ENCODE data around the gene MMRN1.
"Not testable (repeated sequence)": the region's sequence is repeated elsewhere in the genome, so short reads cannot be mapped to it uniquely, and the experiment has no call there.

Gene MMRN1

DNA sequence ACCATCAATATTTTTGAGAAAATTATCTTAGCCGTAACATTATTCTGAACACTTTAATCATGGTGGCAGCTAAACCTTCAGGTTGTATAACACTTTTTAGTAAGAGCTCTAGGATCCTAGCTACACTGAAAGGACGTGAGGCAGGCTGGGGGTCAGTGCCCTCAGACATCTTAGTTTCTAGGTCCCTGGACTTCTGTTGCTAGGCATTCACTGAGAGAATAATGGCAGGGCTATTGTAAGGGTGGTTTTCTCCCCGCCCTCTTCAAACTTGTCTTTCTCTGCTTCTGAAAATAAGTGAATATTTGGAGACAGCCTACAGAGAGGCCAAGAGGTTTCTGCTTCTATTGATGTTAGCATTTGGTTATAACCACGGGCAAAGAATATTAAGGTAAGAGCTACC is 15.4 kb upstream of the MMRN1 start:
- Histone ChIP-seq H3K27me3 (ENCODE audit: control insufficient read depth in 1 of 2, insufficient read depth in 2 of 2, low read length in 2 of 2) (no peaks in the 10 kb centered on the region), H3K4me1 (ENCODE audit: control insufficient read depth in 1 of 2, insufficient read depth in 2 of 2, low read length in 2 of 2) (no peaks in the 10 kb centered on the region), H3K27ac (ENCODE audit: low read depth, low read length) (no peak overlapping the region), H3K36me3 (ENCODE audit: control insufficient read depth in 1 of 2, insufficient read depth in 2 of 2, low read length in 2 of 2) (no peaks in the 10 kb centered on the region), H3K9ac (ENCODE audit: low read depth in 1 of 2, low read length in 2 of 2) (no peak overlapping the region), H3K9me3 (ENCODE audit: control insufficient read depth in 1 of 2, low read length in 2 of 2) (no peaks in the 10 kb centered on the region), H3K4me3 (ENCODE audit: low read depth in 1 of 2, low read length in 2 of 2) (no peak overlapping the region)

DNA sequence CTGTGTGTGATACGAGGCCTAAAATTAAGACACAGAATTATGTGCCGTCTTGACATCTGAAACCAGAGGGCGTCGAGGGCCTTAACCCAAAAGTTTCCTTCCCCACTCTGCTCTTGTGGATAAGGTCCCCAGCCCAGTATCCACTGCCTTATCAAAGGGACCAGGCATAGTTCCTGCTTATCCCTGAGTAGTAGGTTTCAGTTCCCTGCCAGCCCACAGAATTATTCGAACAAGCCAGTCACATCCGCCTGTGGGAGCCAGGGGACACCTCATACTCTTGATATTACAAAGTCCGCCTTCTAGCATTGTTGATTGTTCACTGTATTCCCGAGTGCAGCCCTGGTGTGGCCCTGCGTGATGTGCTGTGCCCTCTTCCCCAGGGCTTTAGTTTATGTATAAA is 5.4 kb upstream of the MMRN1 start:
- no peak overlapping the region for H3K27ac ChIP-seq (ENCODE audit: low read depth, low read length)
- no peaks in the 10 kb centered on the region for H3K27me3 ChIP-seq (ENCODE audit: control insufficient read depth in 1 of 2, insufficient read depth in 2 of 2, low read length in 2 of 2)
- H3K4me3 ChIP-seq (ENCODE audit: low read depth in 1 of 2, low read length in 2 of 2): no peak overlapping the region
- H3K4me1 ChIP-seq (ENCODE audit: control insufficient read depth in 1 of 2, insufficient read depth in 2 of 2, low read length in 2 of 2): no peaks in the 10 kb centered on the region
- H3K36me3 ChIP-seq (ENCODE audit: control insufficient read depth in 1 of 2, insufficient read depth in 2 of 2, low read length in 2 of 2): no peaks in the 10 kb centered on the region
- no peaks in the 10 kb centered on the region for H3K9me3 ChIP-seq (ENCODE audit: control insufficient read depth in 1 of 2, low read length in 2 of 2)
- no peak overlapping the region for H3K9ac ChIP-seq (ENCODE audit: low read depth in 1 of 2, low read length in 2 of 2)

DNA sequence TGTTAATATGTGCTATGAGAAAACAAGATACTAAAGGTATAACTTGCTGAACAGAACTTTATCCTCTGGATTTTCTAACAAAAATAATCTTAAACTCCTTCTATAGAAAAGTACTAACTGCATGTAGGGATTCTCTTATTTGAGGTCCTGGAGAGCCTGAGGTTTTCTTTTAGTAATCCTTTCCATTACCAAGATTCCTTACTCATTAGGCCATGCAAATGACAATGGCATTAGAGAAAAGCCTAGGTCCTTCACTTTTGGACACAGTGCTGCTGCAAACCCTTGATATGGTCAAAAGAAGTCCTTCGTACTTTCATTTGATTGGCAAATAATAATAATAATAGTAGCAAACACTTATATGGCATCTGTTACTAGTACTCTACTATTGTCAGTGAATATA is 3.2 kb downstream of the MMRN1 start:
- Histone ChIP-seq H3K4me3 (ENCODE audit: low read depth in 1 of 2, low read length in 2 of 2) (no peak overlapping the region), H3K9me3 (ENCODE audit: control insufficient read depth in 1 of 2, low read length in 2 of 2) (no peaks in the 10 kb centered on the region), H3K27me3 (ENCODE audit: control insufficient read depth in 1 of 2, insufficient read depth in 2 of 2, low read length in 2 of 2) (no peaks in the 10 kb centered on the region), H3K36me3 (ENCODE audit: control insufficient read depth in 1 of 2, insufficient read depth in 2 of 2, low read length in 2 of 2) (no peaks in the 10 kb centered on the region), H3K4me1 (ENCODE audit: control insufficient read depth in 1 of 2, insufficient read depth in 2 of 2, low read length in 2 of 2) (peaks cover 6% of the 10 kb centered on the region in 2 donors), H3K9ac (ENCODE audit: low read depth in 1 of 2, low read length in 2 of 2) (no peak overlapping the region), H3K27ac (ENCODE audit: low read depth, low read length) (no peak overlapping the region)

DNA sequence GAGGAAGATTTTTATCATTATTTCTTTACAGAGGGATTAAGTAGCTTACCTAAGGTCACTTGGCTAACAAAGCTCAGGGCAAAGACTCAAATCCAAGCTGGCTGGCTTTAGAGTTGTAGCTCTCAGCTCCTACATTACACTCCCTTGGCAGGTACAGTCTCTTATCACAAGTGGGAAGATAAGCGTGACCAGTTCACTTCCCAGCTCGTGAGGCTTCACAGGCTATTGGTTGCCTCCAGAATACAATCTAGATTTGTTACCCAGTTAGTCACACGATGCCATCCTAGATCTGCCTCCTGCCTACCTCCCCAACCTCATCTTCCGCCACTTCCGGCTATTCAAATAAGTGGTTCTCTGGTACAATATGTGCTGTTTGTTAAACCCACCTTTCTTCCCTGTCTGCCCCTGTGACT is 3.7 kb downstream of the MMRN1 start:
- Histone ChIP-seq H3K9ac (ENCODE audit: low read depth in 1 of 2, low read length in 2 of 2) (no peak overlapping the region), H3K4me3 (ENCODE audit: low read depth in 1 of 2, low read length in 2 of 2) (peak overlapping the region in 1 of 2 donors; percentile 32), H3K4me1 (ENCODE audit: control insufficient read depth in 1 of 2, insufficient read depth in 2 of 2, low read length in 2 of 2) (peaks cover 6% of the 10 kb centered on the region in 2 donors), H3K27me3 (ENCODE audit: control insufficient read depth in 1 of 2, insufficient read depth in 2 of 2, low read length in 2 of 2) (no peaks in the 10 kb centered on the region), H3K9me3 (ENCODE audit: control insufficient read depth in 1 of 2, low read length in 2 of 2) (no peaks in the 10 kb centered on the region), H3K36me3 (ENCODE audit: control insufficient read depth in 1 of 2, insufficient read depth in 2 of 2, low read length in 2 of 2) (no peaks in the 10 kb centered on the region), H3K27ac (ENCODE audit: low read depth, low read length) (no peak overlapping the region)

DNA sequence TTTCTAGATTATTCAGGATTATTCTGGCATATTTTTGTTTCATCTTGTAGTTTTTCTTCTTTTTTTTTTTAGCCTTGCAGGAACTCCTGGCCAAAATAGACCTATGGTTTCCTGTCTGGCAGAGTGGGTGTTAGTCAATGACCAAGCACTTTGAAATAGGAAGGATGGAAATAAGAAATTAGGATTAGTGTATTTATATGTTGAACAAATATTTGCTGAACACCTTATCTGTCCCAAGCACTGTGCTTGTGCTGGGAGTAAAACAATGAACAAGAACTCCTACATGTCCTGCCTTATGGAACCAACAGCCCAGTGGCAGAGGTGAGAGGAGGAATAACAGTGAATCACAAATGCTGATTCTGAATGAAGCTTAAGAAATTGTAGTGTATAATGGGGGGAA is 4.5 kb downstream of the MMRN1 start:
- Histone ChIP-seq H3K9me3 (ENCODE audit: control insufficient read depth in 1 of 2, low read length in 2 of 2) (no peaks in the 10 kb centered on the region), H3K27me3 (ENCODE audit: control insufficient read depth in 1 of 2, insufficient read depth in 2 of 2, low read length in 2 of 2) (no peaks in the 10 kb centered on the region), H3K4me3 (ENCODE audit: low read depth in 1 of 2, low read length in 2 of 2) (no peak overlapping the region), H3K4me1 (ENCODE audit: control insufficient read depth in 1 of 2, insufficient read depth in 2 of 2, low read length in 2 of 2) (peaks cover 6% of the 10 kb centered on the region in 2 donors), H3K36me3 (ENCODE audit: control insufficient read depth in 1 of 2, insufficient read depth in 2 of 2, low read length in 2 of 2) (no peaks in the 10 kb centered on the region), H3K9ac (ENCODE audit: low read depth in 1 of 2, low read length in 2 of 2) (no peak overlapping the region), H3K27ac (ENCODE audit: low read depth, low read length) (no peak overlapping the region)

DNA sequence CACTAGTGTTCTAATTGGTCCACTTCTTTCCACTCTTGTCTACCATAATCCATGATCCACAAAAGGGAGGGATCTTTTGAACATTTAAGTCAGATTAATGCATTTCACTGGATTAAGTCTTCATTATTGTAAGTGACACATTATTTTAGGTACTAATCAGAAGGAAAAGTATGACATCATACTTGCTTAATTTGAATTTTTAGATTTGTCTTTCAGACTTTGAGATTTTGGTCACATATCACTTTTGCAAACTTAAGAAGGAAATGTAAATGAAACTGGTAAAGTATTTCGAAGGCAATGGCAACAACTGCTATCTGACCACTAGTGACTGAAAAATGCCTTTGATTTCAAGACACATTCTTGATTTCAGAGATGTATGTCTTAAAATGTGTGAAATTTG is 5.2 kb downstream of the MMRN1 start:
- H3K4me3 ChIP-seq (ENCODE audit: low read depth in 1 of 2, low read length in 2 of 2): no peak overlapping the region
- H3K4me1 ChIP-seq (ENCODE audit: control insufficient read depth in 1 of 2, insufficient read depth in 2 of 2, low read length in 2 of 2): peaks cover 6% of the 10 kb centered on the region in 2 donors
- H3K27me3 ChIP-seq (ENCODE audit: control insufficient read depth in 1 of 2, insufficient read depth in 2 of 2, low read length in 2 of 2): no peaks in the 10 kb centered on the region
- no peaks in the 10 kb centered on the region for H3K9me3 ChIP-seq (ENCODE audit: control insufficient read depth in 1 of 2, low read length in 2 of 2)
- no peaks in the 10 kb centered on the region for H3K36me3 ChIP-seq (ENCODE audit: control insufficient read depth in 1 of 2, insufficient read depth in 2 of 2, low read length in 2 of 2)
- H3K9ac ChIP-seq (ENCODE audit: low read depth in 1 of 2, low read length in 2 of 2): no peak overlapping the region
- H3K27ac ChIP-seq (ENCODE audit: low read depth, low read length): no peak overlapping the region

DNA sequence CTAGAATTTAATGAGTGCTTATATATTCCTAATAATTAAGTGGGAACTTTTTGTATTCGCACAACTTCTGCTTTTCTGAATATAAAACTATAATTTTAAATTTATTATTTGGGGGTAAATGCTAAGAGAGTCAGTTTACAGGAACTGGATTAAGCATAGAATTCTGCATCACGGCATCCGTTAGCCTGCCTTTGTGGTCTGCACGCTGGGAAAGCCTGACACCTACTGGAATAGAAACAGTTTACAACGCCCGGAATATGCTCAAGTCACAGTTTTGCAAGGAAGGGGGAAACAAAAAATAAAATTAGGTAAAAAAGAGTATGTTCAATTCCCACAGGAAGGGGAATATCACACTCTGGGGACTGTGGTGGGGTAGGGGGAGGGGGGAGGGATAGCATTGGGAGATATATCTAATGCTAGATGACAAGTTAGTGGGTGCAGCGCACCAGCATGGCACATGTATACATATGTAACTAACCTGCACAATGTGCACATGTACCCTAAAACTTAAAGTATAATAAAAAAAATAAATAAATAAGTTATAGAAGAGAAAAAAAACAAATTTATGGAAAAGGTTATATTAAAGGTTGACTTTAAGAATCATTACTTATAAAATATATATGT is 7.3 kb downstream of the MMRN1 start:
- H3K4me1 ChIP-seq (ENCODE audit: control insufficient read depth in 1 of 2, insufficient read depth in 2 of 2, low read length in 2 of 2); H3K27me3 ChIP-seq (ENCODE audit: control insufficient read depth in 1 of 2, insufficient read depth in 2 of 2, low read length in 2 of 2); H3K9ac ChIP-seq (ENCODE audit: low read depth in 1 of 2, low read length in 2 of 2); H3K9me3 ChIP-seq (ENCODE audit: control insufficient read depth in 1 of 2, low read length in 2 of 2); H3K4me3 ChIP-seq (ENCODE audit: low read depth in 1 of 2, low read length in 2 of 2); H3K36me3 ChIP-seq (ENCODE audit: control insufficient read depth in 1 of 2, insufficient read depth in 2 of 2, low read length in 2 of 2); H3K27ac ChIP-seq (ENCODE audit: low read depth, low read length): not testable (repeated sequence)

DNA sequence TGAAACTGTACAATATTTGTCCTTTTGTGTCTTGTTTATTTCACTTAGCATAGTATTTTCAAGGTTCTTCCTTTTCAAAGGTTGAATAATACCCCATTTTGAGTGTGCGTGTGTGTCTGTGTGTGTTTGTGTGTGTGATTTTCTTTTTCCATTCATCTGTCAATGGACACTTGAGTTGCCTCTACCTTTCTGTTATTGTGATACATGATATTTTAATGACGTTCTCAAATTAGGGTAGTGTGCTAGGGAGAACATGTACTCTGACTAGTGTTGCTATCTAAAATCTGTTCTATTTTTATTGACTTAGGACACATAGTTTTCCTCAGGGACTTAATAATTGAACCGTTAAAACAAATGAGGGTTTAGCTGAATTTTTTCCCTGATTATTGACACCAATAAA is 9.9 kb downstream of the MMRN1 start:
- Histone ChIP-seq H3K27ac (ENCODE audit: low read depth, low read length) (no peak overlapping the region), H3K36me3 (ENCODE audit: control insufficient read depth in 1 of 2, insufficient read depth in 2 of 2, low read length in 2 of 2) (no peaks in the 10 kb centered on the region), H3K4me3 (ENCODE audit: low read depth in 1 of 2, low read length in 2 of 2) (no peak overlapping the region), H3K27me3 (ENCODE audit: control insufficient read depth in 1 of 2, insufficient read depth in 2 of 2, low read length in 2 of 2) (no peaks in the 10 kb centered on the region), H3K9ac (ENCODE audit: low read depth in 1 of 2, low read length in 2 of 2) (no peak overlapping the region), H3K4me1 (ENCODE audit: control insufficient read depth in 1 of 2, insufficient read depth in 2 of 2, low read length in 2 of 2) (no peaks in the 10 kb centered on the region), H3K9me3 (ENCODE audit: control insufficient read depth in 1 of 2, low read length in 2 of 2) (no peaks in the 10 kb centered on the region)

DNA sequence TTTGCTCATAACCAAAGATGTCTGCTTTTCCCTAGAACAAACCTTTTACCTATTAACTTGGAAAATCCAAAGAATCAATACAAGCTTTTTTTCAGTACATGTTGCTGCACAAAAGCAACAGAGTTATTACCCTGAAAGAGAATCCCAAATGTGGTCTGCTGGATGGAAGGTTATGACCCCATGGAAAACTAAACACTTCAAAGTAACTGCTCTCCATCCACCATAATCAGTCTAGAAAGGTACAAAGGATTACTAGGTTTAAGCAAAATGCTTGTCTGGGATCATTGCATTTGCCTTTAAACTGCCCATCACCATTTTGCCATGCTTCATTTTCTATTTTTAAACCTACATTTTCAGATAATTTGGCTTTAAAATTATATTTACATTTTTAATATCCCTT is 11.7 kb downstream of the MMRN1 start:
- Histone ChIP-seq H3K27ac (ENCODE audit: low read depth, low read length) (no peak overlapping the region), H3K27me3 (ENCODE audit: control insufficient read depth in 1 of 2, insufficient read depth in 2 of 2, low read length in 2 of 2) (no peaks in the 10 kb centered on the region), H3K9me3 (ENCODE audit: control insufficient read depth in 1 of 2, low read length in 2 of 2) (no peaks in the 10 kb centered on the region), H3K36me3 (ENCODE audit: control insufficient read depth in 1 of 2, insufficient read depth in 2 of 2, low read length in 2 of 2) (no peaks in the 10 kb centered on the region), H3K9ac (ENCODE audit: low read depth in 1 of 2, low read length in 2 of 2) (no peak overlapping the region), H3K4me3 (ENCODE audit: low read depth in 1 of 2, low read length in 2 of 2) (no peak overlapping the region), H3K4me1 (ENCODE audit: control insufficient read depth in 1 of 2, insufficient read depth in 2 of 2, low read length in 2 of 2) (no peaks in the 10 kb centered on the region)

DNA sequence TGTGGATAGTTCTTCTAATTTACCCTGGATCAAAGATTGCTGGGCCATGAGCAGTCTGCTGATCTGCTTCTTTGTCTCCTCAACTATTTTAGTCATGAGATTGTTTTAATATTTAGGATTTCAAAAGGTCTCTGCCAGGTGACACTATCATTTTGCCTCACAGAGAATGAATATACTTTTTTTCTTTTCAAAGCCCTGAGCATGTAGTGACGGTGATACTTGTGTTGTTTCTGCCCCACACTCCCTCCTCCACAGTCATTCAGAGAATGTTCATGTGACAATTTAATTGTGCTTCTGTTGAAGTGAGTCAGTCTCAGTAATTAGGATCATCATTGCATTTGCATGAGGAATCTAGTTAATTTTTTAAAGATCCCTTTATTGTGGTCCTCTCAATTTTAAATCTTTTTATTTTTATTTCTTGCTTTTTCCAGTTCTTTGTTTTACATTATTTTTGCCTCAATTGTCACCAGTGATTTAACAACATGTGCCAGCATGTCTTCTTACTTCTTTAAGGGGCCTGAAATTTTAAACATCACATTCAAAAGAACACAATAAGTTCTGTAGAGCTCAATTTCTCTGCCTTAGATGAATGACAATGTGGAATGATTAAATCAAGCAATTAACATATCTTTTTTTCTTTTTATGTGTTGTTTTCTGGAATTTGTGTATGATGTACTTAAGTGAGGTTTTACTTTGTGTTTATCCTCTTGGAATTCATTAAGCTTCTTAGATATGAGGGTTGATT is 12.3 kb downstream of the MMRN1 start:
- no peaks in the 10 kb centered on the region for H3K27me3 ChIP-seq (ENCODE audit: control insufficient read depth in 1 of 2, insufficient read depth in 2 of 2, low read length in 2 of 2)
- H3K27ac ChIP-seq (ENCODE audit: low read depth, low read length): no peak overlapping the region
- H3K36me3 ChIP-seq (ENCODE audit: control insufficient read depth in 1 of 2, insufficient read depth in 2 of 2, low read length in 2 of 2): no peaks in the 10 kb centered on the region
- no peaks in the 10 kb centered on the region for H3K4me1 ChIP-seq (ENCODE audit: control insufficient read depth in 1 of 2, insufficient read depth in 2 of 2, low read length in 2 of 2)
- H3K4me3 ChIP-seq (ENCODE audit: low read depth in 1 of 2, low read length in 2 of 2): no peak overlapping the region
- H3K9me3 ChIP-seq (ENCODE audit: control insufficient read depth in 1 of 2, low read length in 2 of 2): no peaks in the 10 kb centered on the region
- no peak overlapping the region for H3K9ac ChIP-seq (ENCODE audit: low read depth in 1 of 2, low read length in 2 of 2)
